NCI-H1436 (cell line): ENCODE data around the gene MEGF6.

Source experiments
- DNase-seq: peaks from one replicate; lab custom pipeline; 2025; lab: John Stamatoyannopoulos, UW

Gene MEGF6

DNA sequence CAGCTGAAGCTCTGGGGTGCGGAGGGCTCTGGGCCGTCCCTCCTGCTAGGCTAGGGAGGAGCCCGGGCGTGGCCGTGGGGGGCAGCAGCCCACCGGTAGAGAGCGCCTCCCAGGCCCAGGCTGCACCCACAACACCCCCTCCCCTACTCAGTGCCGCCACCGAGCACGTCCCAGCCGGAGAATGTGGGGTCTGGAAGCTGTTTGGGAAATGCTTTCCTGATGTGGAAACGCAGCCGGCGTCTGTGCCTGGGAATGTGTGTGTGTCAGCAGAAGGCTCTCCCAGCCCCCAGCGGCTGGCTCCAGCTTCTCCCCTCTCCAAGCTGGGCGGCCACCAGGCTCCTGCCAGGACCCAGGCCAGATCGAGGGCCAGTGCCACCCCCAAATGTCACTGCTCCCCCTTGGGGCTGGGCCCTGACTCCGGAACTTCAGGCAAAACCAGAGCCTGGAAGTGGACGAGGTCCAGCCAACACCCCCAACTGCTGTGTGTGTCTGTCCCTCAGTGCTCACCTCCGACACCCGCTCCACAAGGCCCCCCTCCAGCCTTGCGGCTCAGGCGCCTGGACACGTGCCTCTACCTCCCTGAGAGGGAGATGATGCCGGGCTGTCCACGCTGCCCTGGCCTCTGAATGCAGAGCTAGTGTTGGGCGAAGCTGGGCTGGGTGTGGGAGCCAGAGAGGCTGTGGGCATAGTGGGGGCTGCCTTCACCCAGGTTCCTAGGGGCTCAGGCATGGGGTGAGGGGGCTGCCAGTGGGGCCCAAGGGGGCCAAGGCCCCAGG, 74.7 kb downstream of the MEGF6 start:
- DNase-seq: no peak

DNA sequence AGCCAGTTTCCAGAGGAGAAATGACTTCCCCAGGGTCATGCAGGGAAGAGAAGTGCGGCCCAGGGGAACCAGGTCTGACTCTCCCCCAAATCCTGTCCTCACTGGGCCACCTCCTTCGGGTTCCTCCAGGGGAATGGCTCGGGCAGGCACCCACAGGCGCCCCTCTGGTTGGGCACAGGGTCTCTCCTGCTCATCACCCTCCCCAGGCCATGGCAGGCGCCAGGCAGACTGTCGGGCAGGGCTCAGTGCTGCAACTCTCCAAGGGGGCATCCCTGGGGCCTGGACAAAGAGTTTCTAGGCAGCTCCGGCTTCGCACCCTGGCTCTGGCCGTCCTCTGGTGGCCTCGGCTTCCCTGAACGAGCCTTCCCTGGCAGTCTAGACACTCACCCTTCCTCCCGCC, 75.6 kb downstream of the MEGF6 start:
- DNase-seq: no peak

DNA sequence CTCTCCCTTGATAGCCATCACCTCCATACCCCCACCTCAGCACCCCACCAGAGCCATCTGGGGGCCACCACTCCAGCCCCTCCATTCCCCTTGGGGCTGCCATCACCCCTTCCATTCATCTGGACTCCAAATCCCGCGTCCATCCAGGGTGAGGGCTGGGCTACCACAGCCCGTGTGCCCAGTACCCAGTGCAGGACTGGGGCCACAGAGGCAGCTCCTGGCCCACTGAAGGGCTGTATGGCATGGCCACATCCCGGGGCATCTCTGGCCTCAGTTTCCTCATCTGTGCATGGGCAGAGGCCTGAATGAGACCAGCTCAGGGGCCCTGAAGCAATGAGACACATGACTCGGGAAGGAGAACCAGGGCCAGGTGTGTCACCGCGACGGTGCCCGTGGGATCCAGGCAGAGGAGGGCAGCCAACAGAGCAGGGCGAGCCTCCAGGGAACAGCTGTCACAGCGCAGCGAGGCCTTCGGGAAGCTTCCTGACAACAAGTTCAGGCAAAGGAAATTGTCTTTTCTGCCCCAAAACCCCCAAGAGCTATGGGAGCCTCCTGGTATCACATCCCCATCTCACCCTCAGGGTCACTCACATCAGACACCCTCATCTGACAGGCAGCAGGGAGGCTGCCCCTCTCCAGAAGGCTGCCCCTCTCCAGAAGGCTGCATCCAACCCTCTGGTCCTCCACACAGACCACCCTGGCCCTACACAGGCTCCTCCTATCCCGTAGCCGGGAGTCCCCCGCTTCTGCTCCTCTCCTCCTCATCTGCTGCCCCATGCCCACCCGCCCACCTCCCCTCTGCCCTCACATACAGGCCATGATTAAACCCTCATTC, 76.3 kb downstream of the MEGF6 start:
- no peak for DNase-seq

DNA sequence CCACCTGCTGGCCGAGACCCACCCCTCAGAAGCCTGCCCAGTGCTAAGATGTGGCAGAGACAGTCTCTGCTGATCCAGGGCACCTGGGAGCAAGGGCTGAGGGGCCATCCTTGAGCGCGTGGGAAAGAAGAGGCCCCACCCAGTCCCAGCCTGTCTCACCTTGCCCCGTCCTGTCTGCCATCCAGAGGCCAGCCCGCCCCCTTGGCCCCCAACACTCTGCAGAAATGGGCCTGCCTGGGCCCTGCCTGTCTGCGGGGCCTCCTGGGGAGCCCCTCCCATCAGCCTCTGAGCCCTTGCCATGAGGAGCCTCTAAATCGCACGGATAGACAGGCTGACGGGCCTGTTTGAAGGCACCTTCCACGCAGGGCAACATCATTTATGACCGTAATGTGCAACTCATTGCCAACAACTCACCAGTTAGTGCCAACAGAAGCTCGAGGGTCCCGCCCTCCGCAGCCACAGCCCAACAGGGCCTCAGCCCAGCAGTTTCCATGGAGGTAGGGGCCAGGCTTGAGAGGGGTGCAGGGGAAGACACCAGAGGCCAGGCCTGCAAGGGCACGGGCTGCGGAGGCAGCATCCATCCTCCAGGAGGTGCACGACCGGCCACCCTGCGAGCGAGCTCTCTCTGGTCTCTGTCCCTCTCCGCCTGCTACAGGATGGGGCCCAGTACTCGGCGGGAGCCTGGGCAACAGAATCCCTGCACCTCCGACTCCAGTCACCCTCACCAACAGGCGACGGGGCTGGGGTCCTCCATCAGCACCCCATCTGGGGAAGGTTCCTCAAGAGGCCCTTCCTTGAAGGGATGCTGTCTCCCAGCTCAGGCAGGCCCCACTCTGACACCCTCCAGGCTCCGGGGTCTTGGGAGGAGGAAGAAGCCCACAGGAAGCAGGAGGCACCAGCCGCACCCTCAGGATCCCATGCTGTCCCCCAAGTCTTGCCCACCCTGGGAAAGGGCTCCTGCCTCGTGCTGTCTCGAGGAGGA, 78.0 kb downstream of the MEGF6 start:
- no peak for DNase-seq

DNA sequence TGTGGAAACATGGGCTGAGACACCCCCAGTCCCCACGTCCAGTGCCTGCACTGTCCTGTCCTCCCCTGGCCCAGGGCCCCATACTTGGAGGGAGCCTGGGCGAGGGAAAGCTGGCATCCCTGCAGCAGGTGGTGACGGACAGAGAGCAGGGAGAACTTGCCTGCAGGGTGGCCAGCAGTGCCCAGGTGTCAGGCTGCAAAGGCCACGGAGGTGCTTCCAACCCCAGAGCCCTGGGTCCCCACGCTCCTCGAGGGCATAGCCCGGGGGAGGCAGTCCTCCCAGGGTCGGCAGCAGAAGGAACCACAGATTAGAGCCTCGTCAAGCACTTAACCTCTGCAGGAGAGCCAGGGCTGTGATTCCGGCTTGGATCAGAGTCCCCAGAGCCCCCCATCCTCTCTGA, 79.4 kb downstream of the MEGF6 start:
- DNase-seq: no peak

DNA sequence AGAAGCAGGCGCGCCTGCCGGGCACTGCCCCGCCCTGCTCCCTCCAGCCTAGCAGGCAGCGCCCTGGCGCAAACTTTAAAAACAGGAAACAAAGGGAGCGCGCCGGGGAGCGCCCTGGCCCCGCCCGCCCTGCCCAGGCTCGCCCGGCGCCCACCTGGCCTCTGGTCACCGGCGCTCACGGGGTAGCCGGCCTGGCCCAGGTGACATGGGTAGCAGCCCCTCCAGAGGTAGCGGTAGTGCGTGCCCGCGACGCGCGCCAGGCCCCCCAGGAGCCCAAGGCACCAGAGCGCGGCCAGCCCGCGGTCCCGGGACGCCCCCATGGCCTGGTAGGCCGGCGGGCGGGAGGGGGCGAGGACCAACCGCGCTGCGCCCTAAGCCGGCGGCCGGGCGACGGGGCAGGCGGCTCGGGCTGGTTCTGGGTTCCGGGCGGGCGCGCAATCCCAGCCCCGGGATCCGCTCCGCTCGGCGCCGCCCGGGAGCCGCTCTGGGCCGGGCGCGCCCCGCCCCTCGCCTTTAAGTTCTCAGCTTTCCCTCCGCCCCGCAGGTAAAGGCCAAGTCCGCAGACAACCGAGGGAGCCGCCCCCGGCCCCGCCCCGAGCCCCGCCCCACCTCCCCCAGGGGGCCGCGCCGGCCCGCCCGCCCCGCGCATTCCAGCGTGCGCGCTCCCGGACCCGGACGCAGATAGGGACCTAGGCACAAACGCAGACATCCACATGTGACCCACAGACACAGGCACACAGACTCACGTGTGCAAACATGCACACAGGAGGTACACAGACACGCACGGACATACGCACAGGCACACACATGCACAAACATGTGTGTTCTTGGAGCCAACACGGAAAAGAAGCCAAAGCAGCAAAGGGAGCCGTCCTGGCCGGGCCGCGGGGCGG, 80.1 kb downstream of the MEGF6 start:
- DNase-seq: peak; percentile 40

DNA sequence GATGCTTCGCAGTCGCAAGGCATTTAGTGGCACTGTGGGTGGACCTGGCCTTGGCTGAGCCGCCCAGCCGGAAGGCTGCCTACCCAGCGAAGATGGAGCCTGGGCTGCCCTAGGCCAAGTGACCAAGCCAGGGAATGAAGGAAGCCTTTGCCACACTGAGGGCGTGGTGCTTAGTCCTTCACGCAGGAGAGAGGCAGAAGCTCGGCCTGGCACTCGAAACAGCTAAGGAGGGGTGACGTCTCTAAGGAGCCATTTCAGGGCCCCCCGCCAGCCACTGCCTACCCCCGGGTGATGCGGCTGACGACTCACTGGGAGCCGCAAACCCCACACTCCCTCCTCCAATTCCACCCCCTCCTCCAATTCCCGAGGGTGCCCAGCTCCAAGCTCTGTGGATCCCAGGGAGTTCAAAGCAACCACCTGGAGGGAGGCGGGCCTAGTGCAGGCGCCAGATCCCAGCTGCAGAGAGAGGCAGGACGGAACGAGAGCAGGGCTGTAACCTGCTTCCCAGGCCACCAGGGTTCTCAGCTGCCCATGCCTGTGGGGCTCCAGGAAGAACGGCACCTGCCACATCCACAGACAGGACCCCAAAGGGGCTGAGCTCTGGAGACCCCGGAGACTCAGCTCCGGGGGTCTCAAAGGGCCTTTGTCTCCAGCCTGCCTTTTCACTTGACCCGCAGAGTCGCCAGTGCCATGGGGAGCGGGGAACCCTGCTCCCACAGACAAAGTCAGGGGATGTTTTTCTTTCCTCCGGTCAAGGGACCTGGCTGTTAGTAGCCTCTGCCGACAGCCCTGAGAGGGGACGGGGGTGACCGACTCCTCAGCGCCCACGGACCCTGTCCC, 81.0 kb downstream of the MEGF6 start:
- no peak for DNase-seq

DNA sequence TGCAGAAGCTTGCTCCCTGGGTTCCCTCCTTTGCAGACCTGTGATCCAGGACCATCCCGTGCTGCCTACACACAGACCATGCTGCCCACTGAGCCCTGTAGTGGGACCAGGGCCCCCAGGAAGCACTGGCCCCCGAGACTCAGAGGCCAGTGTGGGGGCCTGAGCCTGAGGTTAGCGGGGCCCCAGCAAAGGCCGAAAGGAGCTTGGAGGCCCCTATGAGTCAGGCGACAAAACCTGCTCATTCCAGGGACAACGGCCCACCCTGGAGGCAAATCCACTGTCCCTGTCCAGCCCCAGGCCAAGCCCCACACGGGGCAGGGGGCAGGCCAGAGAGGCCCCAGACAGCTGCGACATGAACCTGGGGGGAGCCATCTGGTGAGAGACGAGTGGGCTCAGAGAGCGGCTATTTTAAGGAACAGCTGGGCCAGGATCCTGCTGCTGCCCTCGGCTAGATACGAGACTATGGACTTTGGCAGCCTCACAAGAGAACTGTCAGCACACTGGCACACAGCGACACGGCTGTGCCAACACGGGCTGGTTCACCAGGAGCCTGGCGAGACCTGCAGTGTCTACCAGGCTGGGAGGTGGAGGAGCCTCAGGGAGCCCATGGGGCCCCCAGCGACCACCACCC, 82.1 kb downstream of the MEGF6 start:
- no peak for DNase-seq

DNA sequence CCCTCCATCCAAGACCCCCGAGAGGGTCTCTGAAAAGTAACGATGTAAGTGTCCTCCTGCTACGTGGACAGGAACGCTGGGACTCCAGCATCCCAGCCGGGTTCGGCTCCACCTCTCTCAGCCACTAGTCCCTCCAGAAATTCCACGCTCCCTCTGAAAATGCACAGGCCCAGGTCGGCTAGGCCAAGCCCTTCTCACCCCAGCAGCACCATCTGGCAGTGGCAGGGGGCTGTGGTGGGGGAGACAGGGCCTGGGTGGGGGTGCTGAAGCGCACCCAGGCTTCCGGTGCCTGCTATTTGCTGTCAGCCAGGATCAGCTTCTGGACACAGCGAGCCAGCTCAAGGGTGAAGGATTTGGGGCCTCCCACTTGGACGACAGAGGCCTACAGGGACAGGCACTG, 83.5 kb downstream of the MEGF6 start:
- DNase-seq: no peak

DNA sequence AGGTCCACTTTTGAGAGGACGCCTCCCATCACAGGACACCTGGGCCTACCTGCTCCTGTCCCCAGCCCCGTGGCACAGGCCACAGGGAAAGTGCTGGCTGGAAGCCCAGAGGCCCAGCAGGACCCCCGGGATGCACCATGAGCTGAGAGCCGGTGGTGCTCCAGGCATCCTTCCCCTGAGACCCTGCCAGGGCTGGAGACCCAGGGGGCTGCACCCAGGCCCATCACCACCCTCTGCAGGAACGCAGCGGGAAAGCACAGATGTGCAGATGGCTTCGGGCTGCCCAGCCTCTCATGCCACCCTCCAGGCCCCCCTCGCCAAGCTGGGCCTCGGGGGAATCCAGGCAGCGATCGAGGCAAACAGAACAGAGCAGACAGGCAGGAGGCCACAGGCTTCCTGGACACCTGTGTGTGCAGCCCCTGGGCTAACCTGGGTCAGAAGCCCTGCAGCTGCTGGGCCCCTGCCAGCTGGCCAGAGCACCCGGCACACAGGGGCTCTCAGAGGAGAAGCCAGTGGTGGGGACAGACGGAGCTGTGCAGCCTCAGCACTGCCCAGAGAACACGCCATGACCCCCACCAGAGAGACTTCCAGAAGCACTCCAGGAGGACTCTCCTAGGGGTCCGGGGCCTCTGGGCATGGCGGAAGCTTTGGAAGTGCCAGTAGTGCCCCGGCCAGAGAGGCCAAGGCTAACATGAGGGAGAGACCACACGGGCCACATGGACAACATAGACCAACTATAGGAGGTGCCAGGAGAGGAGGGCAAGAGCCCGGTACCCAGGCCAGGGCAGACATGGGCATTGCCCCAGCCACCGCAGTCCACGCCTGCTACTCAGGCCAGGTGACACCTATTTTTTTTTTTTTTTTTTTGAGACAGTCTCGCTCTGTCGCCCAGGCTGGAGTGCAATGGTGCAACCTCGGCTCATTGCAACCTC, 85.5 kb downstream of the MEGF6 start:
- DNase-seq: no peak

DNA sequence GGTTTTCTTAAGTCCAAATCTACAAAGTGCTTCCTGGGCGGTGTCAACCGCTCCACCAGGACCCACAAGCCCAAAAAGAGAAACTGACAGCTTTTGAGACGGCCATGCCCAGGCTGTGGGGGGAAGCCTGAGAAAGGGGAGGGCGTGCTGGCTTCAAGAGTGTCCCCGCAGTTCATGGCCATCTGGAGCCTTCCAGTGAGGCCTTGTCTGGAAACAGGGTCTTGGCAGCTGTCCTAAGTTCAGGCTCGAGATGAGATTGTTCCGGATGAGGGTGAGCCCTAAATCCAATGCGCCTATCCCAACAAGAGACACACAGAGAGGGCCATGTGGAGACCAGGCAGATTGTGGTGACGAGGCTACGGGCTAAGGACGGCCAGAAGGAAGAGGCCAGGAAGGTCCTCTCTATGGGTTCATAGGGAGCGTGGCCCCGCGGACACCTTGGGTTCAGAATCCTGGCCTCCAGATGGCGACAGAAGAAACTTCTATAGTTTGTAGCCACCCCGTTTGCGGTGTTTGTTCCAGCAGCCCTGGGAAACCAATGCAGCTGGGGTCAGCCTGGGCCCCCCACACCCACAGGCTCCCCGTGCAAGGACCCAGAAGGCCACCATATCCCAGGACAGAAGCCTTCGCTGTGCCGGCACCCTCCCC, 86.6 kb downstream of the MEGF6 start:
- no peak for DNase-seq

DNA sequence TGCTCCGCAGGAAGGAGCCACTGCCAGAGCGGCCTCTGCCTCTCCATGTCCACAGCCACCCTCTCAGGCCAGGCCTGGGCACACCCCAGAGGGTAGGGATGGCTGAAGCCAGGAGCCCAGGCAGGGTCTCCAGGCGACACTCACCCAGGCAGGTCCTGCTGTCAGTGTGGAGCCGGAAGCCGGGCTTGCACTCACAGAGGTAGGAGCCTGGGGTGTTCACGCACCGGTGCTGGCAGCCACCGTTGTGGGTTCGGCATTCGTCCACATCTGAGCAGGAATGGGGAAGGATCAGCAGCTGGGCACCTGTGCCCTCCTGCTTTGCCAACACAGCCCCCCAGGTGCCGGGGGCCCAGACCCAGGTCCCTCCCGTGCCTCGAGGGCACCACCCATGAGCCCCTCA, 87.3 kb downstream of the MEGF6 start:
- DNase-seq: no peak

DNA sequence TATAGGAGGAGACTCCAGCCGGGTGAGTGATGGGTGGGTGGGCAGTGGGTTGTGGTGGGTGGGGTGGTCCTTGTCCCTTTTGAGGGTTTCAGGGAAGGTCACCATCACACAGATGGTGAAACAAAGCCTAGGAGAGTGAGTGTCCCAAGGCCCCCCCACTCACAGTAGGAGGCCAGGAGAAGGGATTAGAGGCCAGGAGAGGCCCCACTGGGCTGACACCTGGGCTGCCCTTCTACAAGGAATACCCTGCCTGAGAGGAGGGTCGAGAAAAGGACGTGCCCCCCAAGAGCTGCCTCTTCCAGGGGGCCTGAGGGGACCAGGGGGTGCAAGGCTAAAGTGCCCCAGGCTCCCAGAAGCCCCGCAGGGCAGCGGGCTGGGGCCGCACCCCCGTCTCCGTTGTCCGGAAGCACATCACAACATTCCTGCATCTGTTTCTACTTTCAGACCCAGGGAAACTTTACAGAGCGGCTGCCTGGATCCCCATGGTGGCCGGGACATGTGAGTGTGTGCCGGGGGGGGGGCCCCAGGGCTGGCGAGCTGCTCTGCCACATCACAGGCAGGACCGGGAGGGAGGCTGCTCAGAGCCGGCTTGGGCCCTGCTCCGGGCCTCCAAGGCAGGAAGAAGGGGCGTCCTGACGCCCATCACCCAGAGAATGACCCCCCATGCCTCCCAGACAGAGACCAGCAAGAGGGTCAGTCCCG, 88.6 kb downstream of the MEGF6 start:
- DNase-seq: no peak

DNA sequence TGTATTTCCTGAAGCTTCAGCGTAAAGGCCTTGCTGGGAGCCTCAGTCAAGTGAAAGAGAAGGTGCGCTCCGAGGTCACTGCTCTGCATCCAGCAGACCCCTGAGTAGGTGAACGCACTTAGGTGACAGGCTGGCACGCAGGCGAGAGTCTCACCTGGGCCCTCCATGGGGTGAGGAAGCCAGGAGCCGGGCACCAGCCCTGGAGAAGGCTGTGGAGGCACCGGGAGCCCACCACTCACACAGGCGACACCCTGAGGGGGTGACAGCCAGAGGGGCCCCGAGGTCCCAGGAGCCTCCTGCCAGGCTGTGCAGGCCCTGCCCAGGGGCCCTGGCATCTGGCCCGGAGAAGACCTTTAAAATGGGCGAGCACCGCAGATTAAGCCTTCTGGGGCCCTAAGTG, 89.2 kb downstream of the MEGF6 start:
- no peak for DNase-seq

DNA sequence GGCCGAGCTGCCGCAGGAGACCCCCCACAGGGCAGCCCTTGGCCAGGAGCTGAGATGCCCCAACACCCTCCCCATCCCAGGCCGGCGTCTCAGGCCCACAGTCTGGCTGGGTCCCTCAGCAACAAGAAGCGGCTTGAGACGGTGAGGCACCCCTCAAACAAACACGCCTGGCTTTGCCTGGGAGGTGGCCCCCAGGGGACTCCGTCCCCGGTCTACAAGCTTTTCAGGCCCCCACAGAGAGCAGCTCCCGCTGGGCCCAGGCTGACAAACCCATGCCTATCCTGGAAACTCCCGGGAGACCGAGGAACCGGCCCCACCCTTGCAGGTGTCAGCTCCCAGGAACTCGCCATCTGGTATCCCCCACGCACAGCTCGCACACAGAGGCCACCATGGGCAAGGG, 89.9 kb downstream of the MEGF6 start:
- no peak for DNase-seq

DNA sequence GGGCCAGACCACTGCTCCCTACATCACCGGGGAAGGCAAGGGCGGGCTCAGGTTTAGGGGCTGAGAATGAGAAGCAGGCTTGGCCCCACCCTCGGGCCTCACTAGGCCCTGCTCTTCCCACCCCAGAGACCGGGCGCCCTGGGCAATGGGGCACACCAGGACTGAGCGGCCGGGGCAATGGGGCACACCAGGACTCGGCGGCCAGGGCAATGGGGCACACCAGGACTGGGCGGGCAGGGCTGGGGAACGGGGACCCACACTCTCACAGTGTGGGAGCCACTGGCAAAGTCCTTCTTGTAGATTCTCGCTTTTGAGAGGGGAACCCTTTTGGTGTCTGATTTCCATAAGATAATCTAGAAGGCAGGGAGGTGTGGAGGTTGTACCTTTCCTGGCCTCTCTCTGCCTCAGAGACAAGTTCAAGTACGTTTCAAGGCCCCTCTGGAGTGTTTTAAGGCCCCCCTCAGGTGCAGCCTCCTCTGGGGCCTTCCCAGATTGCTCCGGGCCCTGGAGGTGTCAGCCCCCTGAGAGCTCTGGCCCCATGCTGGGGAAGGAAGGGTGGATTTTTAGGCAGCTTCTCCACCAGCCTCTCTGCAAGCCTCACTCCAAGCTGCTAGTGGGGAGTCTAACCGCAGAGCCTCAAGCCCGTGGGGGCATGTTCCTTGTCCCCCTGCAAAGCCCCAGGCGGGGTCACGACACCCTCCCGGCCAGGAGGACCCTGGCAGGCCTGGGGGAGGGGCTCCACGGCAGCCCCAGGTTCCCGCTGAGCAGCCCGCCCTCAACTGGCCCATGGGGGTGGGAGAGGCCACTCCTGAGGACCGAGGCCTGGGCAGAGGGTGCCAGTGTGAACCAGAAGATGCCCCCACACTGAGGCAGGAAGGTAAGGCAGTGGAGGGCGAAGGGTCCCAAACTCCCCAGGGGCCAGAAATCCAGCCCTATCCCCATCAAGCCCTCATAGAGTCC, 90.6 kb downstream of the MEGF6 start:
- no peak for DNase-seq
